Measurements from ENCODE around the gene PRKD2.

The PRKD2 gene

DNA sequence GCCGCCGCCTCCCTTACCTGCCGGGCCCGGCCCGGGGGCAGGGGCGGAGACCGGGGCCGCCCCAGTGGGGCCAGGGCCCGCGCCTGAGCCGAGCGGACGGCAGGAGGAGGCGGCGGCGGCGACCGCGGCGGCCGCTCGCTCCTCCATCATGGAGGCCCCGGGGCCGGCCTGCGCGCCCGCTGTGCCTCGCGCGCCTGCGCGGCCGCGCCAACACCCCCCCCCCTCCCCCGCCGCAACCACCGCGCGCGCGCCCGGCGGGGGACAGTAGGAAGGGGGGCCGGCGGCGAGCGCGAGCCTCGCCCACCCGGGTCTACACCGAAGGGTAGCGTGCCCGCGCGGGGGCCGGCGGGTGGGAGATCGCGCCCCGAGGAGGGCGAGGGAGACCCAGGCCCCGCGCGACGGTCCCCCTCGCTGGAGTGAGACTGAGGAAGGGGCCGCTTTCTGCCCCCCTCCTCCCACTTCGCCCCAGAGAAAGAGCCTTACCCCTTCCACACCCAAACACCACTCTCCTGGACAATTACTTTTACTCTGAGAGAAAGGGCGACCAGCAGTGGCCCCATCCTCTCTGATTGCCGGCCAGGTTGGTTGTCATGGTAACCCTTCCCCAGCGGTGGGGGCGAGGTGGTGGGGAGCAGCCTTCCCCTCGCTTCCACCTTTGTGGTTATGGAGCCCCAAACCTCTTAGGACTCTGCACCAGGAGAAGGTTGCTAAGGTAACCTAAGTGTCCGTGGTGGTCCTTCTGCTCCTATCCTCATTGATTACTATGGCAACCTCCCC is 29.6 kb upstream of the PRKD2 start, which contains the start of gene STRN4:
Gene STRN4 (minus strand): TSS at position 170 of the 777 bp plus-strand sequence. CDS start 20 bp downstream, at position 150.
- Histone ChIP-seq H3K9me3 (ENCODE audit: control insufficient read depth, insufficient read depth, low read length) (no peaks in the 10 kb centered on the region), H3K36me3 (ENCODE audit: insufficient read depth, low read length) (peaks cover 4% of the 10 kb centered on the region; the same call in 1 of the 2 replicates), H3K4me1 (ENCODE audit: insufficient read depth, low read length) (peaks cover 8% of the 10 kb centered on the region; the same call in 1 of the 2 replicates), H3K9ac (ENCODE audit: low read depth, low read length) (peak within 1 kb of the TSS; percentile 91)

GRCh38 chr19:46745521-46746280 is 28.8 kb upstream of the PRKD2 start, which contains the start of gene FKRP:
Gene FKRP, plus strand, starts transcription at chr19:46746057. Its CDS starts 9,394 bp downstream, at chr19:46755451.
- Histone ChIP-seq H3K36me3 (ENCODE audit: insufficient read depth, low read length) (peaks cover under 1% of the 10 kb centered on the region; the same call in 1 of the 2 replicates), H3K9me3 (ENCODE audit: control insufficient read depth, insufficient read depth, low read length) (no peaks in the 10 kb centered on the region), H3K4me1 (ENCODE audit: insufficient read depth, low read length) (peaks cover 8% of the 10 kb centered on the region; the same call in 1 of the 2 replicates), H3K9ac (ENCODE audit: low read depth, low read length) (peak within 1 kb of the TSS; percentile 91)

GRCh38 chr19:46745030-46745429 is 28.1 kb upstream of the PRKD2 start:
- H3K9ac ChIP-seq (ENCODE audit: low read depth, low read length) = peak overlapping the region; percentile 91
- H3K9me3 ChIP-seq (ENCODE audit: control insufficient read depth, insufficient read depth, low read length) = no peaks in the 10 kb centered on the region
- H3K36me3 ChIP-seq (ENCODE audit: insufficient read depth, low read length) = no peaks in the 10 kb centered on the region
- H3K4me1 ChIP-seq (ENCODE audit: insufficient read depth, low read length) = peaks cover 8% of the 10 kb centered on the region; the same call in 1 of the 2 replicates

DNA sequence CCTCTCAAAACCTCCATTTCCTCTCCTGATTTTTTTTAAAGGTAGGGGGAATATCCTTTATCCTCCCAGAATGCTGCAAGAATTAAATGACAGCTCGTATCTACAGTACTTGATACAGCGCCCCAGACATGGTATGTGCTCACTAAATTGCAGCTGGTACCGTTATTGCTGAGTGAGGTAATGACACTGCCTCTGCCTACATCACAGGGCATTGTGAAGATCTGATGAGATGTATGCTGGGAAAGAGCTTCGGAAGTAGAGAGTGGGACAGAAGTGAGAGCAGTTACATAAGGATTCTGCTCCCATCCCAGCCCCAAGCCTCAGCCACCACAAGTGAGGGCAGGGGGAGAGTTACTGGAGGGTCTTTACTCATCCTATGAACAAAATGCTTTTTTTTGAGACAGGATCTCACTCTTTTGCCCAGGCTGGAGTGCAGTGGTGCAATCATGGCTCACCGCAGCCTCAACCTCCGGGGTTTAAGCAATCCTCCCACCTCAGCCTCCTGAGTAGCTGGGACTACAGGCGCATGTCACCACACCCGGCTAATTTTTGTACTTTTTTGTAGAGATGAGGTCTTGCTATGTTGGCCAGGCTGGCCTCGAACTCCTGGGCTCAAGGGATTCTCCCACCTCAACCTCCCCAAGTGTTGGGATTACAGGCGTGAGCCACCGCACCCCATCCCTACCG is 27.2 kb upstream of the PRKD2 start:
- no peaks in the 10 kb centered on the region for H3K9me3 ChIP-seq (ENCODE audit: control insufficient read depth, insufficient read depth, low read length)
- H3K4me1 ChIP-seq (ENCODE audit: insufficient read depth, low read length) = peaks cover 8% of the 10 kb centered on the region; the same call in 1 of the 2 replicates
- no peaks in the 10 kb centered on the region for H3K36me3 ChIP-seq (ENCODE audit: insufficient read depth, low read length)
- no peak overlapping the region for H3K9ac ChIP-seq (ENCODE audit: low read depth, low read length)

DNA sequence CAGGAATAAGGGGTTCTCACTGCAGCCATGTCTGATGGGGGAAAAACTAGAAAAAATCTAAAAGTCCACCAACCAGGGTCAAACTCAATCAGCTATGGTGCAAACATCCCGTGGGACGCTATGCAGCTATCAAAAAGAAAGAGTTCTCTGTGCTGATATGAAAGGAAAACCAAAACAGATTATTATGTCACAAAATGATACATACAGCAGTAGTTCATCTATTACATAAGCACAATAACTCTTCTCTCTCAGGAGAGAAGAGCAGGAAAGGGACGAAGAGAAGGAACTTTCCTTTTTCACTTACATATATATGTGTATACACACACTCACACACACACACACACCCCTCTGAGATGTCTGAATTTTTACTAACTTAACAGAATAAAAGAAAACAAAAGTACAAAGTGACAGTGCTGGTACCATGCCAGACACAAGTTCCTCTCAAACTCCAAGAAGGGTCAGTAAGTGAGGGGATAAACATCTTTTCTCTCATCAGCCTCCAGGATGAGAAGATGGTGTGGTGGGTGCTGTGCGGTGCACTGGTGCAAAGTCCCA is 26.1 kb upstream of the PRKD2 start:
- H3K36me3 ChIP-seq (ENCODE audit: insufficient read depth, low read length) = peaks cover 4% of the 10 kb centered on the region; the same call in 1 of the 2 replicates
- peaks cover 8% of the 10 kb centered on the region; the same call in 1 of the 2 replicates for H3K4me1 ChIP-seq (ENCODE audit: insufficient read depth, low read length)
- no peak overlapping the region for H3K9ac ChIP-seq (ENCODE audit: low read depth, low read length)
- no peaks in the 10 kb centered on the region for H3K9me3 ChIP-seq (ENCODE audit: control insufficient read depth, insufficient read depth, low read length)

GRCh38 chr19:46741447-46741846 is 24.5 kb upstream of the PRKD2 start:
- no peak overlapping the region for H3K9ac ChIP-seq (ENCODE audit: low read depth, low read length)
- H3K36me3 ChIP-seq (ENCODE audit: insufficient read depth, low read length) = peaks cover 4% of the 10 kb centered on the region; the same call in 1 of the 2 replicates
- H3K4me1 ChIP-seq (ENCODE audit: insufficient read depth, low read length) = peaks cover 8% of the 10 kb centered on the region; the same call in 1 of the 2 replicates
- no peaks in the 10 kb centered on the region for H3K9me3 ChIP-seq (ENCODE audit: control insufficient read depth, insufficient read depth, low read length)

DNA sequence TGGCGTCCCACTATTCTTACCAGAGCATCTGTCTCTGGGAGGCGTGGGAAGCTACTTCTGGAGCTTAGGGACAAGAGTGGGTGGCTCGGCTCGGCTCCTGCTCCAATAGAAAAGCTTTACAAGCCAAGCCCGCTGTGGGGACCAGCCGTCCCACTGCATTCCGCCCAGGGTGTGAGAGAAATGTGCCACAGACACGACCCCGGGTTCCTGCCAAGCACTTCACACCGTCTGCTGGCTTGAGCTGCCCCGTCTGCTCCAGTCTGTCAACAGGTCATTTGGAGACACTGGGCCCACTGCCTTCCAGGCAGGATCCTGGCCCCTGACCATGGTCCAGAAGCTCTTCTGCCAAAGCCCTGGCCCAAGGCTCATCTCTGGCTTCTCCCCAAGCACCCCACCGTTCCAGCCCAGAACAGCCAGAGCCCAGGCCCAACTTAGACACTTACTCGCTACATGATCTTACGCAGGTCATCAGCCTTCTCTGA is 22.4 kb upstream of the PRKD2 start:
- Histone ChIP-seq H3K4me1 (ENCODE audit: insufficient read depth, low read length) (peaks cover 8% of the 10 kb centered on the region; the same call in 1 of the 2 replicates), H3K36me3 (ENCODE audit: insufficient read depth, low read length) (peaks cover 4% of the 10 kb centered on the region; the same call in 1 of the 2 replicates), H3K9me3 (ENCODE audit: control insufficient read depth, insufficient read depth, low read length) (no peaks in the 10 kb centered on the region), H3K9ac (ENCODE audit: low read depth, low read length) (no peak overlapping the region)

GRCh38 chr19:46737761-46738171 is 20.9 kb upstream of the PRKD2 start:
- H3K4me1 ChIP-seq (ENCODE audit: insufficient read depth, low read length) = peaks cover 8% of the 10 kb centered on the region; the same call in 1 of the 2 replicates
- no peak overlapping the region for H3K9ac ChIP-seq (ENCODE audit: low read depth, low read length)
- peaks cover 8% of the 10 kb centered on the region for H3K36me3 ChIP-seq (ENCODE audit: insufficient read depth, low read length)
- no peaks in the 10 kb centered on the region for H3K9me3 ChIP-seq (ENCODE audit: control insufficient read depth, insufficient read depth, low read length)

DNA sequence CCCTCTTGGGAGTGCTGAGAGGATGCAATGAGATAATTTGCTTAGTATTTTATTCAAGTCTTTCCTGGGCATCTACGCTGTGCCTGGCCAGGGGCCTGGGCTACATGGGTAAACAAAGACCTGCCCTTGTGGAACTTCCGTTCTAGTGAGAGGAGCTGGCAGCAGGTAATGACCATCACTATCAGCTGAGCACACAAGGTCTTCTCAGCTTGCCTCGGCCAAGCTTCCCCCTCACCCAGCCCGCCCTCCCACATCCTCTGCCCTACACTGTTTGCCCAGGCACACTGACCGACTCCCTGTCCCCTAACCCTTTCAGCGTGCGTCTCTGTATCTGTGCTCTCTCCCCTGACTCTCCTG is 20.4 kb upstream of the PRKD2 start:
- peaks cover 8% of the 10 kb centered on the region; the same call in 1 of the 2 replicates for H3K4me1 ChIP-seq (ENCODE audit: insufficient read depth, low read length)
- H3K9me3 ChIP-seq (ENCODE audit: control insufficient read depth, insufficient read depth, low read length) = no peaks in the 10 kb centered on the region
- no peak overlapping the region for H3K9ac ChIP-seq (ENCODE audit: low read depth, low read length)
- H3K36me3 ChIP-seq (ENCODE audit: insufficient read depth, low read length) = peaks cover 8% of the 10 kb centered on the region

GRCh38 chr19:46736531-46737297 is 19.8 kb upstream of the PRKD2 start:
- H3K4me1 ChIP-seq (ENCODE audit: insufficient read depth, low read length) = peaks cover 3% of the 10 kb centered on the region; the same call in 1 of the 2 replicates
- peaks cover 8% of the 10 kb centered on the region for H3K36me3 ChIP-seq (ENCODE audit: insufficient read depth, low read length)
- H3K9ac ChIP-seq (ENCODE audit: low read depth, low read length) = no peak overlapping the region
- H3K9me3 ChIP-seq (ENCODE audit: control insufficient read depth, insufficient read depth, low read length) = no peaks in the 10 kb centered on the region

DNA sequence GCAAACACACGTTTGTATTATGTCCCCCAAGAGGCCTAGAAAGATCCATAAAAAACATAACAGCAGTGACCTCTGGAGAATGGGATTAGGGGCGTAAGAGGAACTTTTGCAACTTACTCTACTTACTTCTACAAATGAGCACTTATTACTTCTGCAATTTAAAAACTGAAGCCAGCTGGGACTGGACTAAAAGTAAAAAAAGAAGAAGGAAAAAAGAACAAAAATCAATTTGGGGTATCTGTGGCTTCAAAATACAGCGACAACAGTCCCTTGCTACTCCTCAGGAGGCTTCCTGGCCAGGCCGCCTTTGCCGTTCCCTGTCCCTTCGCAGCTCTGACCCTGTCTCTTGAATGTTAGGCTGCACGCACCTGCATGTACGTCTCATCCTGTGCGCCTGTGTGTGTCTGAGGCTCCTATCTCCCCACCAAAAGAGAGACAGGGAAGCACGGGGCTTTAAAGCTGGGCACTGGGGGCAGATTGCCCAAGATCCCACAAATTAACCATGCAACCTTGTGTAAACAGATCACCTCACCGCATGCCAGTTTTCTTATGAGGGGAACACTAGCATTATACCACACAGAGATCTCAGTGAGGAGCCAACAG is 16.9 kb upstream of the PRKD2 start:
- Histone ChIP-seq H3K36me3 (ENCODE audit: insufficient read depth, low read length) (peaks cover 8% of the 10 kb centered on the region), H3K4me1 (ENCODE audit: insufficient read depth, low read length) (peaks cover 3% of the 10 kb centered on the region; the same call in 1 of the 2 replicates)

DNA sequence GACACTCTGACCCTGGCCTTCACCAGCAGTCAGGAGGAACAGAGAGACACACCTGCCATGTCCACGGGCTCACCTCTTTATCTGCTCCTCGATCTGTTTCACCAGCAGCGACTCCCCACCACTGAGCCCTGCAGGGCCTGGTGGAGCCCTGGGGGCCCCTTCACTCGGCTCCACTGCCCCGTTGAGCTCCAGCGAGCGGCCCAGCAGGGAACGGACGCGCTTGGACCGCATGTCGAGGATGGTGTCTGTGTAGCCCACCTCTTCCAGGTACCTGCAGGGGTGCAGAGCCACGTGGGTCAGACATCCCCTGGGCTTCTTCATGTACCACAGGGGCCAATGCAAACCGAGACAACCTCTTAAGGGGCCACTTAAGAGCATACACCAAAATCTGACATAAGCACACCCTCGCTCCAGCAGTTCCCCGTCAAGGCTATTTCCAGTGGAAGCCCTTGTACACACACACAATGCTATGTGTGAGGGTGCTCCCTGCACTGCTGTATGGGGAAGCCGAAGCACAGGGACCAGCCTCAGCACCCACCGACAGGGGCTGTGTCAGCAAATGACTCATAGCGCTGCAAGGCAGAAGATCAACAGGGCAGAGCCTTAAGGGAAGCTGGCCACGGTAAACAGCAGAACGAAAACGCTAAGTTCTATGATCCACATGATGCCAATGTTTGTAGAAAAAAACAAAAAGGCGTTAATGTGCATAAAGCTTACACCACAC is 16.2 kb upstream of the PRKD2 start:
- no peak overlapping the region for H3K9ac ChIP-seq (ENCODE audit: low read depth, low read length)
- H3K36me3 ChIP-seq (ENCODE audit: insufficient read depth, low read length) = peaks cover 4% of the 10 kb centered on the region
- H3K9me3 ChIP-seq (ENCODE audit: control insufficient read depth, insufficient read depth, low read length) = no peaks in the 10 kb centered on the region

More for the DNA sequence above, 16.9 kb upstream of the PRKD2 start:
- Histone ChIP-seq H3K9ac (ENCODE audit: low read depth, low read length) (no peak overlapping the region), H3K9me3 (ENCODE audit: control insufficient read depth, insufficient read depth, low read length) (no peaks in the 10 kb centered on the region)

More for the DNA sequence above, 16.2 kb upstream of the PRKD2 start:
- peaks cover 3% of the 10 kb centered on the region; the same call in 1 of the 2 replicates for H3K4me1 ChIP-seq (ENCODE audit: insufficient read depth, low read length)
